Measurements from ENCODE around the gene DHRS7B.

- TF ChIP-seq CTCF (IDR thresholded peaks at IDR 0.05) (no peak), POLR2A (IDR thresholded peaks at IDR 0.05) (no peak)
Measured at GRCh38 chr17:21174186-21174585, 47.4 kb downstream of the DHRS7B start.

All from heart left ventricle (tissue), 13 donors.